ENCODE measurements around the gene CSTPP1. TPM values are rescaled to one million over a fixed set of nuclear protein-coding genes. Genes with fewer than 3 reads are reported as not detected.

CSTPP1 gene
- total and polyA plus RNA-seq, 2 of the 4 experiments (the other 2 are of a cell fraction): 22.0 to 35.7 TPM

- TF ChIP-seq RAD21 (IDR thresholded peaks at IDR 0.05; ENCODE audit: low read length): no peak
- TF ChIP-seq RFX5 (IDR thresholded peaks at IDR 0.05; ENCODE audit: low read depth, low read length): no peak
- TF ChIP-seq CTCF (conservative IDR thresholded peaks at IDR 0.05; ENCODE audit: low read depth, low read length): no peak
- no peak for TF ChIP-seq CHD1 (IDR thresholded peaks at IDR 0.05; ENCODE audit: low read depth, low read length)
- no peak for TF ChIP-seq MAZ (IDR thresholded peaks at IDR 0.05; ENCODE audit: borderline replicate concordance, low read depth, low read length)
- TF ChIP-seq NFE2L2 (IDR thresholded peaks at IDR 0.05; ENCODE audit: low read depth, low read length): no peak
- TF ChIP-seq, protein P1, sequence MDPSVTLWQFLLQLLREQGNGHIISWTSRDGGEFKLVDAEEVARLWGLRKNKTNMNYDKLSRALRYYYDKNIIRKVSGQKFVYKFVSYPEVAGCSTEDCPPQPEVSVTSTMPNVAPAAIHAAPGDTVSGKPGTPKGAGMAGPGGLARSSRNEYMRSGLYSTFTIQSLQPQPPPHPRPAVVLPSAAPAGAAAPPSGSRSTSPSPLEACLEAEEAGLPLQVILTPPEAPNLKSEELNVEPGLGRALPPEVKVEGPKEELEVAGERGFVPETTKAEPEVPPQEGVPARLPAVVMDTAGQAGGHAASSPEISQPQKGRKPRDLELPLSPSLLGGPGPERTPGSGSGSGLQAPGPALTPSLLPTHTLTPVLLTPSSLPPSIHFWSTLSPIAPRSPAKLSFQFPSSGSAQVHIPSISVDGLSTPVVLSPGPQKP (IDR thresholded peaks at IDR 0.05; ENCODE audit: borderline replicate concordance, low read depth, low read length): no peak
- no peak for TF ChIP-seq RCOR1 (IDR thresholded peaks at IDR 0.05; ENCODE audit: insufficient replicate concordance, low read length)
- TF ChIP-seq POLR2A (IDR thresholded peaks at IDR 0.05; ENCODE audit: low read depth, low read length): no peak
- TF ChIP-seq MXI1 (IDR thresholded peaks at IDR 0.05; ENCODE audit: borderline replicate concordance, low read depth, low read length): no peak
- TF ChIP-seq, protein P2, sequence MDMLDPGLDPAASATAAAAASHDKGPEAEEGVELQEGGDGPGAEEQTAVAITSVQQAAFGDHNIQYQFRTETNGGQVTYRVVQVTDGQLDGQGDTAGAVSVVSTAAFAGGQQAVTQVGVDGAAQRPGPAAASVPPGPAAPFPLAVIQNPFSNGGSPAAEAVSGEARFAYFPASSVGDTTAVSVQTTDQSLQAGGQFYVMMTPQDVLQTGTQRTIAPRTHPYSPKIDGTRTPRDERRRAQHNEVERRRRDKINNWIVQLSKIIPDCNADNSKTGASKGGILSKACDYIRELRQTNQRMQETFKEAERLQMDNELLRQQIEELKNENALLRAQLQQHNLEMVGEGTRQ (IDR thresholded peaks at IDR 0.05; ENCODE audit: low read depth, low read length): no peak
- TF ChIP-seq BHLHE40 (IDR thresholded peaks at IDR 0.05; ENCODE audit: low read depth, low read length): no peak
- no peak for TF ChIP-seq MAFK (IDR thresholded peaks at IDR 0.05; ENCODE audit: low read depth, low read length)
- TF ChIP-seq CEBPB (IDR thresholded peaks at IDR 0.05; ENCODE audit: low read depth, low read length): no peak
- Histone ChIP-seq H3K27ac (ENCODE audit: insufficient read depth, low read length) (no peak overlapping the region), H3K4me3 (ENCODE audit: insufficient read depth, low read depth, low read length) (no peak overlapping the region), H3K27me3 (ENCODE audit: control insufficient read depth, insufficient read depth, low read length) (no peaks in the 10 kb centered on the region), H3K14ac (replicated peaks; ENCODE audit: low read depth, low read length) (no peak overlapping the region), H4K20me1 (ENCODE audit: insufficient read depth, low read length) (no peaks in the 10 kb centered on the region), H2BK5ac (ENCODE audit: low read depth, low read length, poor library complexity, severe bottlenecking) (no peak overlapping the region), H3K4me1 (ENCODE audit: control insufficient read depth, insufficient read depth, low read length) (no peaks in the 10 kb centered on the region), H2AFZ (replicated peaks; ENCODE audit: low read length, poor library complexity) (no peak overlapping the region), H3K36me3 (ENCODE audit: control insufficient read depth, insufficient read depth, low read length) (peaks cover 1% of the 10 kb centered on the region; the same call in 1 of the 2 replicates), H3K4ac (ENCODE audit: low read depth, low read length) (no peak overlapping the region), H3K18ac (ENCODE audit: low read depth, low read length) (no peak overlapping the region), H2BK15ac (ENCODE audit: low read depth, low read length) (no peak overlapping the region), H3K9me3 (ENCODE audit: control insufficient read depth, insufficient read depth, low read length) (peaks cover 2% of the 10 kb centered on the region; the same call in 1 of the 2 replicates), H4K8ac (ENCODE audit: low read depth in 2 of 2, low read length in 2 of 2) (no peak overlapping the region), H3K4me2 (ENCODE audit: low read depth, low read length) (no peak overlapping the region), H3K9ac (ENCODE audit: low read depth, low read length) (no peak overlapping the region), H2BK20ac (ENCODE audit: low read depth, low read length) (no peak overlapping the region), H3K79me1 (ENCODE audit: low read depth in 1 of 2, low read length in 2 of 2) (peaks cover 3 to 8% of the 10 kb centered on the region in 2 experiments; a peak in 3 of 4 replicates), H2BK120ac (ENCODE audit: low read depth, low read length) (no peak overlapping the region), H3K23ac (ENCODE audit: low read depth, low read length) (no peak overlapping the region), H3K9me1 (ENCODE audit: insufficient read depth, low read length) (no peaks in the 10 kb centered on the region), H2AK5ac (ENCODE audit: low read depth, low read length) (no peak overlapping the region), H4K91ac (ENCODE audit: insufficient read depth, low read depth, low read length) (no peak overlapping the region), H2AK9ac (replicated peaks; ENCODE audit: low read depth, low read length, poor library complexity) (no peak overlapping the region), H3K56ac (ENCODE audit: extremely low read depth, insufficient read depth, low read length) (no peak overlapping the region), H4K5ac (ENCODE audit: low read depth, low read length) (no peak overlapping the region)
- CTCF ChIA-PET: no interaction called here
- in situ Hi-C loops (cut with MboI; ENCODE audit: low sequenced_read_pairs) (no loop called here), dilution Hi-C loops (cut with HindIII; ENCODE audit: low sequenced_read_pairs, unreplicated experiment) (no loop called here), intact Hi-C loops (cut with micrococcal nuclease) (no loop called here)
- no CpG with 5 or more reads among the region's 2 CpGs for WGBS, 2 experiments (ENCODE audit: extremely low coverage in 2 of 2, insufficient read length in 1 of 2)
- ATAC-seq (ENCODE audit: low read depth): no peak
- DNase-seq: no peak
- BruUV-seq (replicated peaks): no TSS peak
- POLR2A ChIA-PET (ENCODE audit: unreplicated experiment): no interaction called here
Observed at GRCh38 chr11:46961041-46961440, 24.5 kb downstream of the CSTPP1 start.
